AG08395 (cell line): ENCODE data around the gene ADCY2.

Experiments used
- DNase-seq: peaks from one replicate; pipeline ENCODE4 v3.0.0; 2012; ENCODE audit warnings: mixed read lengths, low spot score

ADCY2 gene

DNA sequence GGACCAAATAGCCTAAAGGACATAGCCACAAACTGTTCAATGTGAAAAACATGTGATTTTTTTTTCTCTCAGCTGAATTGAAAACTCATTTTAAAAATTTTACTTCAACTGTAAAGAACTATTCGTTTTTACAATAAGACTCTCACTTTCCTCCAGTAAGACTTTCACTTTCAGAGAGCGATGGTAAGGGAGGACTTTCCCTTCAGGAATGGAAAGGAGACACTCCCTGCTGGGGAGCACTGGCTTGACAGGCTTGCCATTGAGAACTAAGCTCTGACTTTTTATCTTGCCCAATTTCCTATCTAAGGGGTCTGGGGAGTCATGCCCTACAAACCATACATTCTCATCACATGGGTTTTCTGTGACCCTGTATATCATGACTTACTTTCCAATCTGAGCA is 268.3 kb downstream of the ADCY2 start:
- no peak for DNase-seq

DNA sequence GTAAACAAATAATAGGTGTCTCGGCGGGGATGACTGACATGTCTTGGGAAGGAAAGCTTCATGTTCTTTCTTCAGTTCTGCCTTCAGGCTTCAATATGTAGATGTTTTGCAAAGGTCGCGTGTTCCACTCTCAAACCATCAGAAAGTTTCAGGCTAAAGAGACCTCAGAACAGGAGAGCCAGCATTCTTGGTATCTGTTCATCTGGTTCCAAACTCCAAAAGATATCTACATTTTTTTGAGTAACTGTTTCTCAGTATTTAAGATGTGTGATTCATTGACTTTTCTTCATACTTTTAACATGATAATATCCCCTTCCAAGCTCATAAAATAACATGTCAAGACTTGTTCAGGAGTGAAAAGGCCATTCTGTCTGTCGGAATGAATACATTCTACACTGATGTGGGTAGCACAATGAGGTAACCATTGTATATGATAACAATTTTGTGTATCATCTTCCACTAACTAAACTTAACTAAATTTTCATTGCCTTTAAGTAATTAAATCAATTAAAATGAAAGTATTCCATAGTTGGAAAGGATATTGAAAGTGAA is 271.4 kb downstream of the ADCY2 start:
- DNase-seq = no peak

DNA sequence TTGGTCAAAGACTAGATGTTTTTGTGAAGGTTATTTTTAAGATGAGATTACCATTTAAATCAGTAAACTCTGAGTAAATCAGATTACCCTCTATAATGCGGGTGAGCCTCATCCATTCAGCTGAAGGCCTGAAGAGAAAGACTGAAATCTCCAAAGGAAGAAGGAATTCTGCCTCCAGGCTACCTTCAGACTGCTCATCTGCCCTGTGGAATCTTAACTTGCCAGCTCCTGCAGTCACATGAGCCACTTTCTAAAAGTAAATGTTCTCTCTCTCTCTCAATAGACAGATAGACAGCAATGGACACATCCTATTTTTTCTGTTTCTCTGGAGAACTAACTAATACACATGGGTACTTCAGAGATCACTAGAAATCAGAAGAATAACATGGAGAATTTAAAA is 272.2 kb downstream of the ADCY2 start:
- DNase-seq = no peak

DNA sequence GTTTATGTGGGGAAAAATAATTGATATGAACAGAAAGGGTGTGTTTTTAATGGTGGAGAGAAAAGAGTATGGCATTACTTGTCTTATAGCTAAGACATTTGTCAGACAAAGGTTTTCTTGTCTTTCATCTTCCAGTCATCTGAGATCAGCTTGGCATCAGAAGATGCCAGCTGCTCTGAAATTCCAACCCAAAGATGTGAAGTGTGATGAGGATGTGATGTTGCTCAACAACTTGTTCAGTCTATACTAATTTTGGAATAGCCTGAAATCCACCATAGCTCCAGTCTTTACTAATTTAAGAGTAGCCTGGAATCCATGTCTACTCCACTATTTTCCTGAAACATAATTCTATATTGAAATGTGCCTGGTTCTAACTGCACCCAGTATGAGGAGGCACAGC is 272.7 kb downstream of the ADCY2 start:
- no peak for DNase-seq

DNA sequence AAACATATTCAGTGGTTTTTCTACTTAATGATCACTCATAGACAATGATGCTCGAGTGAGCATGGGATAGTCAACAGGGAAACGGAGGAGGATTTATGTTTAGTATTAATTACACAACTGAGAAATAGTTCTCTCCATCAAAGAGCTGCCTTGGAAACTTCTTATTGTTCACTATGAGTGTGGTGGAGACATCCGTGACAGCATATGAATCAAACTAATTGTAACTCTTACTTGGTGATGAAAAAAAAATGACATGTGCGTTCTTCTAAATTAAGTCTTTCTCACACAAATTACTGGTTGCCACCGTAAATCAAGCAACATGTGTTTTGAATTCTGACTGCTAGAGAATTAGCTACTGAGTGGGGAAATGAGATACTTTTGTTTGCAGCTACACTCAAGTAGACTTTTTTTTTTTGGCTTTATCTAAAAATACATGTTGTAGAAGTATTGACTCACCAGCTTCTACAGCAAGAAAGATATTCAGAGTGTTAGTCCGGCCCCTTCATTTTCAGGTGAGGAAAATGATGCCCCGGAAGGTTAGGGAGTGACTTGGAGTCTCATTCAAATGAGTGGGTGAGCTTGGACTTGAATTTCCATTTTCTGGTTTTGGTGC is 275.5 kb downstream of the ADCY2 start:
- DNase-seq = no peak

DNA sequence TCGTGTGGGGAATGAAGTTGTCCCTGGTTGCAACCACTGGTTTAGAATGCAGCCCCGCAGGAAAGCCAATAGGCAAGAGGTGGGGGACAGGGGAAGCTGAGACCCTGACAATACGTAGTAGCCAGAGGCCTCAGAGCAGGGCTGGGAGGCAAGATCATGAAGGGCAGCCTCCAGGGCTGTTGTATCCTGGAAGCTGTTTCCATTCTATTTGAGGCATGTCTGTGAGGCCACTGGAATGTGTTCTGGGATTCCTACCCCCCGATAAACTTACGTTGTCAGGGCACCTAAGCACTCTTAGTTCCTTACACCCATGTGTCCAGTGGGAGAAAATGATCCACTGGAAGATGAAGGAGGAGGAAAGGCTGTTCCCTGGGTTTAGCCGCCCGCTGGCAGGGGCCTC is 277.7 kb downstream of the ADCY2 start:
- DNase-seq = no peak

DNA sequence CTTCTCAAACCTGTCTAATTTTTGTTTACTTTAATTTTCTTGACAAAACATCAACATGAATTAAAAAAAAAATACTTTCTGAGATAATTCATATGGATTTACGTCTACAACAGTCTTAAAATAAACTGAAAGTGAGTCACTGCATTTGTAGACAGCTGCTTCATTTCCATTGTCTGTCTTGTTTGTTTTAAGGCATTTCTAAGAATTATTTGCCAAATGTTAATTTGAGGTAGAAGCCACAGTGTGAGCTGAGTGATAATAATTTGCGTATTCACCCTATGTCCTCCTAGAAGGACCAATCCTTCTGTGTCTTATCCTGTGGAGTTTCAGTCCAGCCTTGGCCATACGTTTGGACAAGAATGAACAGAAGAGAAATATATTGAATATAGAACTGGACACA is 280.5 kb downstream of the ADCY2 start:
- no peak for DNase-seq

DNA sequence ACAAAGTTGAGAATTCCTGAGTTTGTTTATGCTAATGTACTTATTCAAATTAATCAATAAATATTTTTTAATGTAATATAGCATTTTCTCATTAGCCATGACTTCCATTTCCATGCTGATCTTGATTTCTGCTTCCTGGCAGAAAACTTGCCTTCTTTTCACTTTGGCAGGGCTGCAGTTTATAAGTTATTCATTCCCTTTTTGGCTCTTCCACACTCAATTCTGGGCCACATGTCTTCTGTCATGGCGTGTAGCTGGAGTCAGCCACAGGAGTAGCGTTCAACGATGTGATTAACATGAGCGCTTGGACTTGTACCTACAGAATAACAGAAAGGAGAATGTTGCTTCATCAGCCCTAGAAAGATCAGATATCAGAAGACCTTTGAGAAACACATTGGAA is 282.1 kb downstream of the ADCY2 start:
- DNase-seq = no peak

DNA sequence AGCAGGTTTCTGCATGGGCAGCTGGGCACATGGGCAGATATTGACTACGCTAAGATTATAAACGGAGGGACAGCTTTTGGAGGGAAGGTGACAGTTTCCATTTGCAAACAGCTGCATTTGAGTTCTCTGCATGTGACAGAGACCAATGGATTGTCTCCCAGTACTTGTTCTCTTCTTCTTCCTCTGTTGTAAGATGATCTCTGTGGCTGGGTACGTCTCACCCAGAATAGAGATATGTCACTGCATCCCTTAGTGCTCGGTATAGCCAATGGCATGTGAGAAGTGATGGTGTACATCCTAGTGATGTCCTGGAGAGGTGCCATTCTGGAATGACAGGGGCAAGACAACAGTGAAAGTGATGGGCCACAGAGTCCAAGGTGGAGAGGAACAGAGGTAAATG is 283.7 kb downstream of the ADCY2 start:
- DNase-seq = no peak

DNA sequence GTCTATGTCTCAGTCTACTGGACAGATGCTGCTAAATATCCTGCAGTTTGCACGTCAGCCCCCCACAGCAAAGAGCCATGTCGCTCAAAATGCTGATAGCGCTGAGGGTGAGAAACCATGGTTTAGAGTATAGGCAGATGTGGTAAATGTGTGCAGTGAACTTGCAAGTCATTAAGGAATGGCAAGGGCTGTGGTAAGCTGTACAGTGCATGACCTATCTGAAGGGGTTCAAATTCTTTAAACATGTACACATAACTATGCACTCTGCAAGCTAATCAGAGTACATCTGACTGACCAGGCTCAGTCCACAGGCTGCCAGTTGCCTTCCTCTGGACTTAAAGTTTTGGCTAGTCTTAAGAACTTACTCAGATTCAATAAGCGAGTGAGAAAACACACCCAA is 284.3 kb downstream of the ADCY2 start:
- DNase-seq = no peak

DNA sequence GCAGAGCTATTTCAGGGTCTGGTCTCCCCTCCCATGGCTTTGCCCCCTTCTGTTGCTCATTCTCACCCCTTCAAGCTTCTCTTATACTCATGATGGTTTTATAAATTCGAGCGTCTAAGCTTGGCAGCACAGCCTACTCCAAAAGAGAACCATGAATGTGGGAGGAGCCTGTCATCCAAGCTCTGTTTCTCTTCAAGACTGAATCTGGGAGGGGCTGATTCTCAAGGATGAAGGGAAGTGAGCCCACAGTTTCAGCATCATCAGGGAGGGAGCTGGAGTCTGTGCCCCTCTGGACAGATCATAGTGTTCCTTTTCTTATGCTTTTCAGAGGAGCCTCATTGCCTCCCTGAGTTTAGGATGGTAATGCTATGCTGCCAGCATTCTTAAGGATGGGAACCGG is 286.4 kb downstream of the ADCY2 start:
- DNase-seq = no peak

DNA sequence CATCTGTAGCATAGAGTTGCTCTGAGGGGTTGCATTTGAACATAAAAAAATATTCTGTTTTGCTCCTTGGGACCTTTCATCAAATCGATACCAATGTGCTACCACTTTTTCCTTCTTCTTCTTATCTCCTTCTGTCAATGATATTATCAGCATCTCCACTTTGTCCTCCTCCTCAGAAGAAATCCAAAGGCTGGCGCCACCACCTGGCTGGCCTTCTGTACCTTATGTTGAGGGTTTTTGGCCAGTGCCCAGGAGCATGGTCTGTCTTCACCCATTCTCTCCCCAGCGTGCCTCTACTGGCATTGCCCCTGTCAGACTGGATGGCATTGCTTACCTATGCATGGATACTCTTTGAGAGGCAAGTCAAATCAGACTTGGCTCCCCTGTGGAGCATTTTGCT is 287.8 kb downstream of the ADCY2 start:
- DNase-seq = no peak

DNA sequence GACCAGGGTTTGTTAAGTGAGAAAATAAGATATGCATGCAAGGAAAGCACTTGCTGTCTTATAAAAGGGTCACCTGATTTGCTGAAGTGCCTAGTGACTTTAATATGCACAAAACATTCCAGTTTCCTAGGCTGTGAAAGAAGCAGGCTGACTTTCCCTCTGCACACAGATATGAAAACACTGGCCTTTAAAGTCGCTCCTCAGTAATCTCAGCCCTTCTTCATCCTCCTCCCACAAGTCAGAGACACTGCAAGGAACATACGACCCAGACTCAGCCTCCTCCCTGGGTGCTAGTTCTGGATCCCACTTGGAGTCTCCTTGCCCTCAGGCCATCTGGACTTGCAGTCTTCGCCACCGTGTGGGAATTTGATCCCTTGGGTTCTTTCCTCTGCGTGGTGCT is 288.9 kb downstream of the ADCY2 start:
- no peak for DNase-seq

DNA sequence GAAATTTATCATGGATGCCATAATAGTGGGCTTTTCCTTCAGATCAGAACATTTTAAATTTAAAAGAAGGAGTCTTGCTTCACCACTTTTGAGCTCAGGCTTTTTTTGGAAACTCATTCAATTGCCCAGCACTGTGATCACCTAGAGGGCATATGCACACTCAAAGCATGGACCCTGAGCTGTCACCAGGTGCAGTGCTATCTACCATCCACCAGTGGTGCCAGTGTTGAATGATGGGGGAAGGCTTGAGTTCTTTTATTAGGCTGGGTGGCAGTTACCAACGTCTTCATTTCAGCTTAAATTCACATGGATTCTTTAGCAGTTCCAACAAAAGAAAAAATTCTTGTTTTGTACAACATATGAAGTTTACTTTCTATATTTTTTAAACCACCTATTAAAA is 290.9 kb downstream of the ADCY2 start:
- no peak for DNase-seq

DNA sequence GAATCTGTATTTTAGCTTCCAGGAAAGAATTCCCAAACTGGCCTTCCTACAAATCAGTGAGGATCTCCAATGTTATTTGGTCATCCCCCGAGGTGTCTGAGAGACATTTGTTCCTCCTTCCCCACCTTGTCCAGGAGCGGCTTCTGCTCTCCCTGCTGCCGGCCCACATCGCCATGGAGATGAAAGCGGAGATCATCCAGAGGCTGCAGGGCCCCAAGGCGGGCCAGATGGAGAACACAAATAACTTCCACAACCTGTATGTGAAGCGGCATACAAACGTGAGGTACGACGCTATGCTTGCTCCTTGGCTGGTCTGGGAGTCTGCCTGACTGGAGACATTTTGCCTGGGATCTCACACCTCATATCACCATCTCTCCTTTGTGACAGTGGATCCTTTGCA is 294.6 kb downstream of the ADCY2 start:
- DNase-seq = no peak

DNA sequence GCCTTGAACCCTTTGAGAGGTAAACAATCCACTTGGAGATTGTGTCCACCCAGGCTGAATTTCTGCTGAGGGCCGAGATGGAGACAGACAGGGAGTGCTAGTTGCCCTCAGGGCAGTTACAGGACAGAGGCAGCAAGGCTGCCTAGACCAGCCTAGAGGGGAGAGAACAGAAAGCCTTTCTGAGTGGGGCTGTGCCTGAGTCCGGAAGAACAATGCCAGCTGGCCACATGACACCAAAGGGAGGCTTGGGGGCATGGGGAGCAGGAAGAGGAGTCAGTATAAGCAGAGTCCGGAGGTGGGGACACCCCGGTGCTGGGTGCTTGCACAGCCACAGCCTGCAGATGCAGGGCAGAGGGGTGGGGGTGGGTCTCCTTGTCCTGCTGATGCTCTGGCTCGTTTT is 309.3 kb downstream of the ADCY2 start:
- DNase-seq = no peak

DNA sequence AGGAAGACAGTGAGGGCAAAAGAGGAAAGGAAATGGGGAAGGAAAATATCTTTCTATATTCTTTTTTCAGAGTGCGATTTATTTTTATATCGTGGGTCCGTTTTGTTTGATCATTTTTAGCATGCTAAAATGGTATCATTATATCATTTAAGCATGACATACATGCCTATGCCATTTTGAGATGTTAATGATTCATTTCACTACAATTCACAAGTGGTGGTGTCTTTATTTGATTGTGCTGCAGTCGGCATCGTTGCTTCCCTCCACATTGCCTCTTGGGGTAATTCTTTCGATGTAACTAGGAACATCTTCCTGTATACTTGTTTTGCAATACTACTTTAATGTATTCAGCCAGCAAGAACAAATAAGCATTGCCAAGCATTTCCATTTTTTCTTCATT is 309.8 kb downstream of the ADCY2 start:
- DNase-seq = no peak

DNA sequence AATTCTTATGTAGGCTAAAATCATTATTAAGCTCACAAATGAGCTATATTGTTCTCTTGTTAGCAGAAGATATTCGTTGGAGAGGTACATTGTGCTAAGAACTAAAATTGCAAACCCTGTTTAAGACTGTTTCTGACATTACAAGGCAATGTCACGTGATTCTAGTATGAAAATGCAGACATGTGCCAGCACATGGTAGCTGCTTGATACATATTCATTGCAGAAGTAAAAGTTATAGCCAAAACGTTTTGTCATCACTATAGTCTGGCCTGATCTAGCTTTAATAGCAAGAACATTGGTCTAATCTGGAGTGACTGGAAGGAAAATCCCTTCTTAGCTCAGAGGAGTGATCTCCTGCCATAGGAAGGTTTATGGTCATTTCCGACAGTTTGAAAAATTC is 310.3 kb downstream of the ADCY2 start:
- no peak for DNase-seq

DNA sequence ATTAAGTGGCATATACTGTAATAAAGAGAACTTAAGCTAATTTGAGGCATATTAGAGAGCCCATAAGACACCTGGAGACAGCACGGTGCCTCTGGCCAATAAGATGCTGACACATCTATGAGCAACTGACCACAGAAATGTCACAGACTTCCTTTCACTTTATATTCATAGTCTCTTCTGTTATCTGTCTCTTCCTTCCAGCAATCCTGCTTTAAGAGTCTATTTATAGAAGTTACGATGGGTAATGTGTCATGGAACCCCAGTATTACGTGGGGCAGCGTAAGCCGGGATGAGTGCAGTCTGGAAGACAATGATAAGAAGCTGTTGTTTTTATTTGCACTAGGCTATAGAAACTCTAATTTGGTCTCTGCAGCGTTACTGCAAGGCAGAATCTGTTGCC is 318.2 kb downstream of the ADCY2 start:
- DNase-seq = no peak

DNA sequence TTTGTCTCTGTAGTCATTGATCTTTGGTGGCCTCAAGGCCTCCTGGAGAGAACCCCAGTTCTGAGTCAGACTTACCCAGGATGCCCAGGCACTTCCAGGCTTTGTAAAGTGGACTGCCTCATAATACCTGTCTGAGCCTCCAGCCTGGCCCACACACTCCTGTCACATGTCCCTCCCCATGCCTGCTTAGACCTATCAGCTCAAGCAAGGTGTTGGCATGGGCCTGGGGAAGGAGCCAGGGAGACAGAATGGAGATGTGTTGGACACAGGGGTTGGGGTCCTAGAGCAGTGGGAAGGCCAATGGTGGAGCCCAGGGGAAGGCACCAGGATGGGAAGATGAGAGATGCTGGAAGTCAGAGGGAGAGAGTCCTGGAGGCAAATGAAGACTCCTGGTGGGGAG is 318.8 kb downstream of the ADCY2 start:
- no peak for DNase-seq

DNA sequence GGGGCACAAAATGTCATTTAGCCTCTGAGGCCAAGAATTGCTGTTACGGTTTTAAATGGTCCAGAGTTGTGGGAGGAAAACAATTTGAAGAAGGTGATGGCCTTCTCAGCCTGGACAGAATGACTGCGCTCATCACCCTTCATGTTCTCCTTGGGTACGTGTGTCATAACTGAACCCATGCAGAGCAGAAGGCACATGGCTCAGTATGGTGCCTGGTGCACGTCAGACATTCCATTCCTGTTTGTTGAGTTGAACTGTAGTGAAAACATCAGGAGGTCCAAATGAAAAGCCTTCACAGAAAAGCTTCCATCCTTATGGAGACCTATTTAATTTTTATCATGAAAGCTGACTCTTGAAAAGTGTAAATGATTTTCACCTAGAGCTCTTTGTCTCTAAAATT is 321.8 kb downstream of the ADCY2 start:
- DNase-seq = no peak

DNA sequence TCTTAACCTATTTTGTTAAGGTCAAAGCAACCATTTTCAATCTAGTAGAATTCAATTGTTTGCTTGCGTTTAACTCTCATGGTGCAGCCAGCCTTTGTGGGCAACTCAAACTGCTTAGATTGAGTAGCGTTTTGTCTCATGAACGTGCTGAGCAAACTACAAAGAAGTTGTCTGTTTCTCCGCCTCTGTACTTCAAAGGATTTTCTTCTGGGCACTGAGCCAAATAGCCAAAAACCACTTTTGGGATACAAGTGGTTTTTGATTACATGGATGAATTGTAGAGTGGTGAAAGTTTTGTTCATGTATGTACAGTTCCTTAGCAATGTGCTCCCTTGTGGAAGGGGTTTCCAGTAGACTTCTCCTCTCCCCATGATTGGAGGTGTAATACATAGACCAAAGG is 332.1 kb downstream of the ADCY2 start:
- no peak for DNase-seq

DNA sequence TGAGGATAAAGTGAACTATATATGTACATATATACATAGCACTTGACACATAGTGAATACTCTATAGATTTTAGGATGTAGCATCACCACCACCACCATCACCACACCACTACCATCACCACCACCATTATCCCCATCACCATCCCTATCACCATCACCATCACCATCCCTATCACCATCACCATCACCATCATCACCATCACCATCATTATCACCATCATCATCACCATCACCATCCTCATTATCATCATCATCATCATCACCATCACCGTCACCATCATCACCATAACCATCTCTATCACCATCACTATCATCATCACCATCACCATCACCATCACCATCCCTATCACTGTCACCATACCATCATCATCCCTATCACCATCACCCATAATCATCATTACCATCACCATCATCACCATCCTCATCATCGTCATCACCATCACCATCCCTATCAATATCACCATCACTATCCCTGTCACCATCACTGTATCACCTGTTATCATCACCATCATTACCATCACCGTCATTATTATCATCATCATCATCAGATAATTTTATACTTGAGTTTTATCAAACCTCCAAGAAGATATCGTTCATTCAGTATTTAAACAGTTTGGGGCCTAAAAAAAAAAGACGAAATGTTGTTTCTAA is 345.6 kb downstream of the ADCY2 start:
- no peak for DNase-seq

DNA sequence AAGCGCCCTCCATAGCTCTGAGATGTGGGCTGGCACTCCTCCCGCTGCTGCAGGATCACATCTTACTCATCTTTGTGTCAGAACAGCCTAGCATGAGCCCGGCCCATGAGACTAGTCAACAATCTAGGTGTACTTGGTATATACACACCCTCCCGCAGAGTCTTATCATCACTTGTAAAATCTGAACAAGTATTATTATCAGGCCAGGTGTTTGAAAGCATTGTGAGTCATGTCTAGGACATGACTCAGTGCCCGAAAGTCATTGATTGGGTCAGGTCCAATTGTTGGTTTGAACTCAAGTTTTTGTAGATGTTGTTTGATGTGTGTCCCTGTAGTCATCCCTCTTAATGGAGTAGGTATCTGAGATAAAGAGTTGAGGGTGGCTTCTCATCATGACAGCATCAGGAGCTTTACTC is 346.3 kb downstream of the ADCY2 start:
- no peak for DNase-seq
